Esophagus squamous epithelium (tissue), 4 donors: ENCODE results near the gene SSTR3.

Experiments
- CTCF ChIP-seq, 6 experiments: fragments of 450-650 bp in 4 of 6; fragments of 200-600 bp in 2 of 6; sonication (generic) in 2 of 6; IDR thresholded peaks; one replicate each; pipeline ENCODE4 v1.5.1; 2016 to 2019; ENCODE audit warnings: antibody characterized with exemption in 6 of 6, mild to moderate bottlenecking in 4 of 6, moderate library complexity in 4 of 6
- POLR2A ChIP-seq, 4 donors: fragments of 450-650 bp; IDR thresholded peaks; one replicate each; pipeline ENCODE4 v1.6.1; 2017; ENCODE audit warnings: antibody characterized with exemption in 4 of 4, mild to moderate bottlenecking in 4 of 4, moderate library complexity in 3 of 4

GRCh38 chr22:37154925-37155712 lies 57.2 kb downstream of the SSTR3 start:
- TF ChIP-seq POLR2A (IDR thresholded peaks at IDR 0.05), result no peak
- no peak for TF ChIP-seq CTCF (IDR thresholded peaks at IDR 0.05)
